GM12801 (cell line): Measurements from ENCODE around the gene ARHGEF18.

Source experiments
- CTCF ChIP-seq: IDR thresholded peaks from one replicate; pipeline ENCODE4 v1.5.1; 2011; ENCODE audit warnings: control low read depth; ENCODE audit not compliant: insufficient read length; ENCODE audit errors: extremely low read depth

ARHGEF18 gene

GRCh38 chr19:7381073-7381390 is 32.3 kb downstream of the ARHGEF18 start:
- TF ChIP-seq CTCF, result no peak

GRCh38 chr19:7382694-7383093 is 34.0 kb downstream of the ARHGEF18 start:
- TF ChIP-seq CTCF, result no peak

- no peak for TF ChIP-seq CTCF
Observed at GRCh38 chr19:7383284-7383683, 34.5 kb downstream of the ARHGEF18 start.

GRCh38 chr19:7385062-7385461 is 36.3 kb downstream of the ARHGEF18 start:
- no peak for TF ChIP-seq CTCF

- TF ChIP-seq CTCF, result no peak
Observed at GRCh38 chr19:7386308-7386707, 37.6 kb downstream of the ARHGEF18 start.

- no peak for TF ChIP-seq CTCF
Observed at GRCh38 chr19:7386769-7387168, 38.0 kb downstream of the ARHGEF18 start.

- TF ChIP-seq CTCF, result no peak
Observed at GRCh38 chr19:7391218-7391670, 42.5 kb downstream of the ARHGEF18 start.

GRCh38 chr19:7393459-7393858 is 44.7 kb downstream of the ARHGEF18 start:
- no peak for TF ChIP-seq CTCF
